HG03103 (cell line): ENCODE data around the gene GRIPAP1.

Experiments
- ATAC-seq: cut with Tn5 transposase; IDR thresholded peaks from one replicate; pipeline ENCODE4 v1.9.1; 2021; ENCODE audit warnings: low read depth; ENCODE audit not compliant: unreplicated experiment

Gene GRIPAP1

GRCh38 chrX:49002091-49002935, at the start of gene GRIPAP1:
Gene GRIPAP1 (minus strand): TSS chrX:49002264. CDS start chrX:49002229, 35 bp downstream.
- ATAC-seq, result no peak

GRCh38 chrX:49043987-49044281, 41.9 kb upstream of the GRIPAP1 start:
- no peak for ATAC-seq

GRCh38 chrX:49043220-49043986, 41.3 kb upstream of the GRIPAP1 start, which contains the start of gene TFE3:
Gene TFE3 (minus strand): TSS chrX:49043357. CDS start chrX:49043226, 131 bp downstream.
- ATAC-seq, result peak; percentile 83

GRCh38 chrX:49042581-49043219, 40.6 kb upstream of the GRIPAP1 start:
- no peak for ATAC-seq

GRCh38 chrX:49041744-49042580, 39.9 kb upstream of the GRIPAP1 start:
- ATAC-seq, result no peak

- ATAC-seq, result no peak
These were observed 38.4 kb upstream of the GRIPAP1 start for GRCh38 chrX:49040376-49040955.

- no peak for ATAC-seq
These were observed 37.7 kb upstream of the GRIPAP1 start for GRCh38 chrX:49039598-49040375.

- ATAC-seq, result no peak
These were observed 35.9 kb upstream of the GRIPAP1 start for GRCh38 chrX:49037883-49038475.

GRCh38 chrX:49030283-49030682, 28.2 kb upstream of the GRIPAP1 start:
- no peak for ATAC-seq

GRCh38 chrX:49029876-49030275, 27.8 kb upstream of the GRIPAP1 start:
- ATAC-seq, result no peak

GRCh38 chrX:49019599-49020249, 17.7 kb upstream of the GRIPAP1 start:
- no peak for ATAC-seq

- ATAC-seq, result no peak
These were observed 17.0 kb upstream of the GRIPAP1 start for GRCh38 chrX:49019050-49019449.

- no peak for ATAC-seq
These were observed 1.6 kb upstream of the GRIPAP1 start for GRCh38 chrX:49003696-49004095.

GRCh38 chrX:49001521-49002090, 458 bp downstream of the GRIPAP1 start:
- no peak for ATAC-seq

- no peak for ATAC-seq
These were observed 1.4 kb downstream of the GRIPAP1 start for GRCh38 chrX:49000636-49001035.

- ATAC-seq, result no peak
These were observed 3.0 kb downstream of the GRIPAP1 start for GRCh38 chrX:48999030-48999429.

GRCh38 chrX:48998391-48998790, 3.7 kb downstream of the GRIPAP1 start:
- ATAC-seq, result no peak

- ATAC-seq, result no peak
These were observed 4.2 kb downstream of the GRIPAP1 start for GRCh38 chrX:48997865-48998264.
